D721Med (cell line): ENCODE results near the gene CSNK2B.
A peak's percentile ranks its signal among the peaks of the same experiment; 100 is the strongest.

ENCODE experiments used
- DNase-seq: peaks from one replicate; pipeline ENCODE4 v3.0.0; 2011; ENCODE audit warnings: low spot score; ENCODE audit not compliant: insufficient read length
- FAIRE-seq: peaks from 2 replicates; lab custom pipeline; 2011; peaks lifted over from hg19 to GRCh38; lab: Jason Lieb, UNC
- TF ChIP-seq, protein P1 (sequence below): IDR thresholded peaks from 2 replicates; pipeline ENCODE4 v1.5.1; 2012; ENCODE audit warnings: mild to moderate bottlenecking, control low read depth; ENCODE audit not compliant: insufficient read depth; ENCODE audit errors: missing control alignments

Gene CSNK2B

DNA sequence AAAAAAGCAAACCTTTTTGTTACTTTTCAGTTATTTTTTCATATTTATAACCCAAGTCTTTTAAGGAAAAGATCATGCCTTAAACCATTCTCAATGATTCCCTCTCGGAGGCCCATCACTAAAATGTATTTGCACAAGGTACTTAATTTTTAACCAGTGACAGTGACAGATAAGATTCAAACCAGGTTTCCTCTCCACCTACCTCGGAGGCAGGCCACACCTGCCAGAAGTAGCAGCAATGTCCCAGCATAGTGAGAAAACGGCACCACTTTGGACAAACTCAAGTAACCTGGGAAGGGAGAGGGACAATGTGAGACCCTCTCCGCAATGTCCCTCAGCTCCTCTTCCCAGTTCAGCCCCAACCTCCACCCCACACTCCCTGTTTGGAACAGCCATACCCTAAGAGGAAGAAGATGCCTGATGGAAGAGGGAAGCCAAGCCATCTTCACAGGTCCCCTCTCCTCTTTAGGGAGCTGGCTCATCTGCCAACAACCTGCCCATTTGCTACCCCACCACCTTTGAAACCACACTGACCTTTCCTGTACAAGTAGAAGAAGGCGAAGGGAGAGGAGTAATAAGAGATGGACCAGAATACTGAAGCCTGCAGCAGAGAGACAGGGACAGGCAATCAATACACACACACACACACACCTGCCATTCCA lies 35.0 kb downstream of the CSNK2B start:
- no peak for FAIRE-seq
- no peak for DNase-seq
- TF ChIP-seq, protein P1, sequence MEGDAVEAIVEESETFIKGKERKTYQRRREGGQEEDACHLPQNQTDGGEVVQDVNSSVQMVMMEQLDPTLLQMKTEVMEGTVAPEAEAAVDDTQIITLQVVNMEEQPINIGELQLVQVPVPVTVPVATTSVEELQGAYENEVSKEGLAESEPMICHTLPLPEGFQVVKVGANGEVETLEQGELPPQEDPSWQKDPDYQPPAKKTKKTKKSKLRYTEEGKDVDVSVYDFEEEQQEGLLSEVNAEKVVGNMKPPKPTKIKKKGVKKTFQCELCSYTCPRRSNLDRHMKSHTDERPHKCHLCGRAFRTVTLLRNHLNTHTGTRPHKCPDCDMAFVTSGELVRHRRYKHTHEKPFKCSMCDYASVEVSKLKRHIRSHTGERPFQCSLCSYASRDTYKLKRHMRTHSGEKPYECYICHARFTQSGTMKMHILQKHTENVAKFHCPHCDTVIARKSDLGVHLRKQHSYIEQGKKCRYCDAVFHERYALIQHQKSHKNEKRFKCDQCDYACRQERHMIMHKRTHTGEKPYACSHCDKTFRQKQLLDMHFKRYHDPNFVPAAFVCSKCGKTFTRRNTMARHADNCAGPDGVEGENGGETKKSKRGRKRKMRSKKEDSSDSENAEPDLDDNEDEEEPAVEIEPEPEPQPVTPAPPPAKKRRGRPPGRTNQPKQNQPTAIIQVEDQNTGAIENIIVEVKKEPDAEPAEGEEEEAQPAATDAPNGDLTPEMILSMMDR = no peak

DNA sequence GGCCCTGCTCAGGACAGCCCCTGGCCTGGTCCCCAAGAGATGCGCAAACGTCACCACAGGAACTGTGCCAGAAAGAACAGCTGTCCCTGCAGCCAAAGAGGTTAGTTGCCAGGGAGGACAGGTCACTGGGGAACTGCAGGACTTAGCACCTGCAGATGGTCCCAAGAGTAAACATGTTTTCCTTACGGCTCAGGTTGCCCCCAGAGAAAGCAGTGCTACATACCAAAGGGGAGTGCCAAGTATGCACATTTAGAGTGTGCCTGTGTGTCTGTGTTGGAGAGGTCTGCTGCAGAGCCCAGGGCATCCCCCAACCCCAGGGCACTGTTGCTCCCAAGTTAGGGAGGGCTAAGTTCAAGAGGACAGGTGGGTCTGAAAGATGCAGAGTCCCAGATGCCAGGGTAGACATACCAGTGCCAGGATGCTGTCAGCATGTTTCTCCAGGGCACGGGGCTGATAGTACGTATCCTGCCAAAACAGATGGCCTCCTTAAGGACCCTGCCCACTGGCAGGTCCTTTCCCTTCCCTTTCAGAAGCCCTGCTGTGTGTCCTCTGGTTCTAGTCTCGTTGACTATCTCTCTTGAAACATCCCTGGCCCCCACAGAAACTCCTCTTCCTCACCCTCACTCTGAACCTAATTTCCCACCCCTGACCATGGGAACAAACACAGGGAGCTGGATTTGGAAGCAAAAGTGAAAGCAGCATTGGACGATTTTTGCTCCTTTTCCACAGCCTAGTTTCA lies 36.0 kb downstream of the CSNK2B start:
- TF ChIP-seq, protein P1 = no peak
- FAIRE-seq (no peak), DNase-seq (no peak)

DNA sequence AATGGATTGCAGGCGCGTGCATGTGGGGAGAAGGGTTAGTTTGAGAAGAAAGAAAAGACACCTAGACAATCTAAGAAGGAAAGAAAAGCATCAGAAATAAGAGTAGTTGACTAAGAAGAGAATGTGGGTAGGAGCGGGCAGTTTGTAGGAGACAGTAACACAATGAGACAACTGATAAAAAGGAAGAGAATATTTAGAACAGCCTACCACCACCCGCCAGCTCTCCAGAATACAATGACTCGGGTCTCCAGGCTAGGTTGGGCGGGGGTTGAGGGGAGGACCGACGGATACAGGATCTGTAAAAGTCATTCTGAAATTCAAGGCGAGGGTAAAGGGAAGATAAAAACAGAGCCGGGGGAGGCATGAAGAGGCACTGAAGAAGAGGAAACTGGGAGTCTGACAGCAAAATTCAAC lies 36.5 kb downstream of the CSNK2B start:
- FAIRE-seq (no peak), DNase-seq (no peak)
- TF ChIP-seq, protein P1 = no peak

DNA sequence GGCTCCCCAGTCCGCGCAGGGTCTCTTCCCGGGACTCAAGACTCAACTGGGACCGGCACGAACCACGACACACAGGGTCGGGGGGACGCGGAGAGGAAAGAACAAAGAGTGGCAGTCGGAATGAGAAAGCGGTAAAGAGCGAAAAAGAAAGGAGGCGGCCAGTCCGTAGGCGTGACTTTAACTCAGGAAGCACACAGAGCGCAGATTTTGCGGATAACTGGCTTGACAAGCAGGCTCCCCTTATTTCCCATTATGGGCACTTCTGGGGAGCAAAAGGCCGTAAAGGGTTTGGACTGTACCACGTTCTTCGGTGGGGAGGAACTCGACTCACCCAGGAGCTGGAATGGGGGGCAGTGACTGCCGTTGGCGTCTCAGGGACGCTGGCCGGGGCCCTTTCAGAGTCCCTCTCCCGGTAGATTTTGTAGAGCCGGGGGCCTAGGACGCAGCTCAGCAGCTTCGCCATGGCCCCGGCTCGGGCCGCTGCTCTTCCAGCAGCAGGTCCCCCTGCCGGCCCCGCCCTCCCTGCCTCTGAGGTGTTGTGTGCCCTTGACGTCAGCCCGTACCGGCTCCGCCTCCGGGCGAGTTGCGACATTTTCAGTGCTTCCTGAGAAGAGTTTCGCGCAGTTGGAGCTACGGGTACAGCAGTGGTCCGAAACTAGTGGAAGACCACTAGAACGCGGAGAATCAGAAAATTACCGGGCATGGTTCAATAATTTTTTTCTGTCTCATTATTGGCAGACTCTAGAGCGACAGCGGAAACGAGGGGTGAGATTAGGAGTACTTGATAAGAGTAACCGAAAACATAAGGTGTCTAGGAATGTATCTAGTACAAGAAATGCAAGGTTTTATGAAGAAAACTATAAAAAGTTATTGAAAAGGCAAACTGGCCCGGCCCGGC lies 37.2 kb downstream of the CSNK2B start, which contains the start of gene ABHD16A:
Gene ABHD16A (minus strand): TSS at position 506 of the 898 bp plus-strand sequence. CDS start 43 bp downstream, at position 463.
- FAIRE-seq = no peak
- TF ChIP-seq, protein P1 = no peak
- peak; percentile 98 for DNase-seq

DNA sequence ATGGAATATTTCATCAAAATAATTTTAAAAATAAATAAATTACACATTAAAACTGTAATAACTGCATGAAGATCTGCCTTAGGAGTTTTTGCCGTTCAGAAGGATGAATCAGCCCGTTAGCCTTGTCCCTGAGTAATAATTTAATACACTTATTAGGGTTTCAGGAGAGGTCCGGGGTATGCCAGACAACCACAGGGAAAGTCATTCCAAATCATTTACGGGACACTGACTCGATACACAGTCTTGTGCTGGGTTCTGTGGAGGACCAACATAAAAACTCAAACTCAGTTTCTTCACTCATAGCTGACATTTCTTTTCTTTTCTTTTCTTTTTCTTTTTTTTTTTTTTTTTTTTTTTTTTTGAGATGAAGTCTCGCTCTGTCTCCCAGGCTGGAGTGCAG lies 40.1 kb downstream of the CSNK2B start:
- FAIRE-seq (no peak), DNase-seq (no peak)
- TF ChIP-seq, protein P1 = no peak

DNA sequence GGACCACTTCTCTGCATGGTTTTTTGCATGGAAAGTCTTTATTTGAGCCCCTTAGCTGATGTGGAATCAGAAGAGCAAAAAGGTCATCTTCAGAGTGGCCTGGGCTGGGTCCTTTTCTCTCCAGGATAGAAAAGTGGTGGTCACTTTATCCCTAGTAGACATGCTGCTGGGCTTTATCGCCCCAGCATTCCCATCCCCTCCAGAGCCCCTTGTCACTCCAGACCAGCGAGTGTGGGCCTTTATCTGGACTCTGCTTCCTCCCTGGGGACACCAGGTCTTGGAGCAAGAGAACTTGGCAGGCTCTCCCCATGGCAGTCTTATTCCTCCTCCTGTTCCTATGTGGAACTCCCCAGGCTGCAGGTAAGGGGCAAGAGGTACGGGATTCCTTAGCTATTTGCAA lies 40.7 kb downstream of the CSNK2B start, which contains the start of gene LY6G6F:
Gene LY6G6F (plus strand): TSS at position 268 of the 400 bp plus-strand sequence. CDS start 41 bp downstream, at position 309.
- no peak for FAIRE-seq
- TF ChIP-seq, protein P1 = no peak
- no peak for DNase-seq
